GM12874 (cell line): ENCODE measurements around the gene WTAP.

Experiments used
- TF ChIP-seq, protein P1 (sequence below): IDR thresholded peaks from 2 replicates; pipeline ENCODE4 v1.5.1; 2011; ENCODE audit warnings: low read depth, mild to moderate bottlenecking, control low read depth, low read length, moderate library complexity; ENCODE audit not compliant: insufficient read depth

WTAP gene

DNA sequence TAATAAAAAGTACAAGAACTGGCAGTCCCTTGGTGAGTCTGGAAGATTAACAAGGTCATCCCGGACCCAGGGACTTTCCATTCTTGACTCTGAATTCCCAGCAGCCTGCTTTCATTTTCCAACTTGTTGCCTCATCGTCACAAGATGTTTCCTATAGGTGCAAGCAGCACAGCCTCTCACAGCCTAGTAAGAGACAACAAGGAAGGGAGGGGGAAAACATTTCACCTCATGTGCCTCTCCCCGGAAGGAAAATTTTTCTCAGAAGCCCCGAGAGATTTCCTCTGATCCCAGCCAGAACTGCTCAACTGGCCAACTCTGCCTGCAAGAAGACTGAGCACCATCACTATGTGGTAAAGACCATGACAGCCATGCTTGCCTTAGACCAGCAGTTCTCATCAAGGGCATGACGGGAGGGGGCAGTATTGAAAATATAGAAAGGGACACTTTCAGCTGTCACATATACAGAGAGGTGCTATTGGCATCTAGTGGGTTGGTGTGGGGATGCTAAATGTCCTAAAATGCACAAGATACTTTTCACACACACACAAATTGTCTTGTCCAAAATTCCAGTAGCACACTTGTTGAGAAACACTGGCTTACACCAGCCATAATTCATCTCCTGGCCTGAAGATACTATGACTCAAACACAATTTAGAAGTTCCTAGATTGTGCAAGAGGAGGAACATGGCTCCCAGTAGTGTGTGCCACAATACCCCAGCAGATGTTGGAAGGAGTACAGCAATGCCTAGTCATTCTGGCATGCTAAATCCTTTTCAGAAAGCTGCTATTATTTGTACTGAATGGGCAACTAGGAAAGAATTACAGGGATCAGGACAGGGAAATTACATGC is 10.8 kb upstream of the WTAP start:
- TF ChIP-seq, protein P1, sequence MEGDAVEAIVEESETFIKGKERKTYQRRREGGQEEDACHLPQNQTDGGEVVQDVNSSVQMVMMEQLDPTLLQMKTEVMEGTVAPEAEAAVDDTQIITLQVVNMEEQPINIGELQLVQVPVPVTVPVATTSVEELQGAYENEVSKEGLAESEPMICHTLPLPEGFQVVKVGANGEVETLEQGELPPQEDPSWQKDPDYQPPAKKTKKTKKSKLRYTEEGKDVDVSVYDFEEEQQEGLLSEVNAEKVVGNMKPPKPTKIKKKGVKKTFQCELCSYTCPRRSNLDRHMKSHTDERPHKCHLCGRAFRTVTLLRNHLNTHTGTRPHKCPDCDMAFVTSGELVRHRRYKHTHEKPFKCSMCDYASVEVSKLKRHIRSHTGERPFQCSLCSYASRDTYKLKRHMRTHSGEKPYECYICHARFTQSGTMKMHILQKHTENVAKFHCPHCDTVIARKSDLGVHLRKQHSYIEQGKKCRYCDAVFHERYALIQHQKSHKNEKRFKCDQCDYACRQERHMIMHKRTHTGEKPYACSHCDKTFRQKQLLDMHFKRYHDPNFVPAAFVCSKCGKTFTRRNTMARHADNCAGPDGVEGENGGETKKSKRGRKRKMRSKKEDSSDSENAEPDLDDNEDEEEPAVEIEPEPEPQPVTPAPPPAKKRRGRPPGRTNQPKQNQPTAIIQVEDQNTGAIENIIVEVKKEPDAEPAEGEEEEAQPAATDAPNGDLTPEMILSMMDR = no peak

DNA sequence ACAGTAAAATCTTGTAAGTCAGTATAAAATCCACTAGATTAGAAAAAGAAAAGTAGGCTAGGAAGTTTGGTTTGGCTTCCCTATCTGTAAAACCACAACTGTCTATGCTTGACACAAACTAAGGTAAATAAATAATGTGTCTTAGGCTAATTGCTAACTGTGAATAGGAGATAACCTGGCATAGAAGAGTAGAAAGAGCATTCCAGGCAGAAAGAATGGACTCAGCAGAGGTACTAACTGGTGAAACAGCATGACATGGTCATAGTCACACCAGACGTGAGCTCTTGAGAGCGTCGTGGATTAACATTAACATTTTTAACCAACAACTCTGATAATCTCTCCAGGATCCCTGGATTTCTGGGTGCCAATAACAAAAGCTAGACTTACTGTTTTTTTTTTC is 8.7 kb upstream of the WTAP start:
- TF ChIP-seq, protein P1 = no peak

DNA sequence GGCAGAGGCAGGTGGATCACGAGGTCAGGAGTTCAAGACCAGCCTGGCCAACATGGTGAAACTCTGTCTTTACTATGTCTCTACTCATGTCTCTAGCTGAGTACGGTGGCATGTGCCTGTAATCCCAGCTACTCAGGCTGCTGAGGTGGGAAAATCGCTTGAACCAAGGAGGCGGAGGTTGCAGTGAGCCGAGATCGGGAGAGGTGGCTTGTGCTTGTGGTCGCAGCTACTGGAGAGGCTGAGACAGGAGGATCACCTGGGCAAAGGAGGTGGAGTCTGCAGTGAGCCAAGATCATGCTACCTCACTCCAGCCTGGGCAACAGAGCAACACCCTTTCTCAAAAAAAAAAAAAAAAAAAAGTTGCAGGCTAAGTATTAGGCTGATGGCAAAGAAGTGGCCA is 8.0 kb upstream of the WTAP start:
- TF ChIP-seq, protein P1 = no peak

DNA sequence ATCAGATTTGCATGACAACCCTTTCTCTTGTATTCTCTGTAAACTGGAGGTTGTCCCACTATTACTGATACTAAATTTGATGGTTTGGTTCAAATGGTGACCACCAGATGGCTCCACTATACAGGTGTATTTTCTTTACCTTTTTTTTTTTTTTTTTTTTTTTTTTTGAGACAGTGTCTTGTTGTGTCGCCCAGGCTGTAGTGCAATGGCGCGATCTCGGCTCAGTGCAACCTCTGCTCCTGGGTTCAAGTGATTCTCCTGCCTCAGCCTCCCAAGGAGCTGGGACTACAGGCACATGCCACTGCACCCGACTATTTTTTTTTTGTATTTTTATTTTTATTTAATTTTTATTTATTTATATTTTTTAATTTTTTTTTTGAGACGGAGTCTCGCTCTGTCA is 6.6 kb upstream of the WTAP start:
- TF ChIP-seq, protein P1 = peak; percentile 21; the same call in 1 of the 2 replicates

DNA sequence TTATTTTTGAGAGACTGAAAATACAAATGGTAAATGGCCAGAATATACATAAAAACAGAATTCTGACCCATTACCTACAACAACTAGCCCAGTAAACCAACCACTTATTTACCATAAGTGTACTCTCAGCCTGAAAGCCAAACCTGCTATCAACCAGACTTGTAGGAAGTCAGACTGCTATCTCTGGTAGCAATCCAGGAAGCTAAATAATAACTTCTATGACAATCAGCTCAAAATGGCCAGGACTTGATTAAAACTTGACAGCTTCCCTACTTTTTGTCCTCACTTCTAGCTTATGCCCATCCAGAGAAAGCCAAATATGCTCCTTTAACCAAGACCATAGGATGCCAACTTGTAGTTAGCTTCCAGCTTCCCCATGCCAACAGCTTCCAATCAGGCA is 4.7 kb upstream of the WTAP start:
- TF ChIP-seq, protein P1 = no peak

DNA sequence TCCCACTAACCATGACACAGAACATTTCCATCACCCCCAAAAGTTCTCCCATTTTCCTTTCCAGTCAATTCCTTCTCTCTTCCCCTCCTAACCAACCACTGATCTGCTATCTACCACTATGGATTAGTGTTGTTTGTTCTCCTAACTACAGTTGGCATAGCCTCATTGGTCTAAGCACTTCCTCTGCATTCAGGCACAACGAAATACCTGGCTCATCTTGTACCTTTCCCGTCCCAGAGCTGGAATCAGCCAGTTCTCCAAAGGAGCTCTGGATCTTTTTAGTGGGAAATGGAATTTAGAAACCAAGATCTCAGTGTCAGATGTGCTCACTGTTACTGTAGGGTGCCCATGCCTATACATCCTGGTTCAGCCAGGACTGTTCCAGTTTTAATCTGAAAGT is 4.0 kb upstream of the WTAP start:
- TF ChIP-seq, protein P1 = no peak

DNA sequence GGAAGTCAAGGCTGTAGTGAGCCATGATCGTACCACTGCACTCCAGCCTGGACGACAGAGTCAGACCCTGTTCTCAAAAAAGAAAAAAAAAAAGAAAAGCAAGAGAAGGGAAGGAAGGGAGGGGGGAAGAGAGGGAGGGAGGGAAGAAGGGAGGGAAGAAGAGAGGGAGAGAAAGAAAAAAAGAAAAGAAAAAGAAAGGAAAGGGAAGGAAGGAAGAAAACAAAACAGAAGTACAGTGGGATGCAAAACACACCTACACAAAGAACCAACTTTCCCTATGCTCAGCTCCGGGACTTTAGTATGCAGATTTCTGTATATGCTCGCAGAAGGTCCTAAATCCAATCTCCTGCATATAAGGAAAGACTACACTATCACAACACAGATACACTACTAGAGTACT is 2.5 kb upstream of the WTAP start:
- TF ChIP-seq, protein P1 = no peak
